GM12892 (cell line): Measurements from ENCODE around the gene RASA2. TPM values are rescaled to one million over a fixed set of nuclear protein-coding genes. Genes with fewer than 3 reads are reported as not detected.
A peak's percentile ranks its signal among the peaks of the same experiment; 100 is the strongest.

ENCODE experiments used
- DNase-seq: peaks from one replicate; pipeline ENCODE4 v3.0.0; 2011; ENCODE audit not compliant: insufficient read length
- FAIRE-seq: peaks from 2 replicates; lab custom pipeline; 2011; peaks lifted over from hg19 to GRCh38; lab: Jason Lieb, UNC
- POLR2A ChIP-seq: IDR thresholded peaks from 2 replicates; pipeline ENCODE4 v1.6.1; 2011; ENCODE audit warnings: low read depth, low read length, control low read depth
- POLR2AphosphoS5 ChIP-seq: IDR thresholded peaks from 2 replicates; pipeline ENCODE4 v1.6.1; 2011; ENCODE audit warnings: low read depth, low read length, control low read depth
- TAF1 ChIP-seq: IDR thresholded peaks from 2 replicates; pipeline ENCODE4 v1.6.1; 2011; ENCODE audit warnings: low read depth, mild to moderate bottlenecking, control low read depth, low read length, borderline replicate concordance
- polyA plus RNA-seq: library from polyadenylated mRNA; unstranded; fragments of >200 nt; gene quantifications from one replicate; pipeline ENCODE4 v1.2.1, GENCODE V29; 2012; ENCODE audit warnings: missing spikeins, inconsistent platforms; ENCODE audit not compliant: missing spikeins

Gene RASA2
- 5.2 TPM for polyA plus RNA-seq

- DNase-seq (peak; percentile 67), FAIRE-seq (peak; percentile 65)
- no peak; the same call in 1 of the 2 replicates for TF ChIP-seq POLR2AphosphoS5
- no peak for TF ChIP-seq TAF1
- TF ChIP-seq POLR2A: peak; percentile 81; the same call in 1 of the 2 replicates
Observed at GRCh38 chr3:141486746-141487520, at the start of gene RASA2. RASA2 (plus strand) TSS chr3:141487027; CDS start chr3:141487084, 57 bp downstream.

GRCh38 chr3:141439589-141439988 lies 47.2 kb upstream of the RASA2 start:
- TF ChIP-seq TAF1 (no peak), POLR2A (no peak), POLR2AphosphoS5 (no peak)
- FAIRE-seq (no peak), DNase-seq (no peak)

GRCh38 chr3:141440942-141441341 lies 45.9 kb upstream of the RASA2 start:
- TF ChIP-seq POLR2A: no peak
- no peak for TF ChIP-seq POLR2AphosphoS5
- no peak for TF ChIP-seq TAF1
- no peak for DNase-seq
- no peak for FAIRE-seq

- FAIRE-seq (peak; percentile 72), DNase-seq (peak; percentile 50)
- TF ChIP-seq POLR2A (no peak), POLR2AphosphoS5 (no peak), TAF1 (no peak)
Observed at GRCh38 chr3:141441381-141442364, 45.2 kb upstream of the RASA2 start.

- TF ChIP-seq TAF1 (no peak), POLR2AphosphoS5 (no peak), POLR2A (no peak)
- DNase-seq (no peak), FAIRE-seq (no peak)
Observed at GRCh38 chr3:141442446-141442845, 44.4 kb upstream of the RASA2 start.

GRCh38 chr3:141442914-141443313 lies 43.9 kb upstream of the RASA2 start:
- no peak for FAIRE-seq

GRCh38 chr3:141444586-141445285 lies 42.1 kb upstream of the RASA2 start:
- no peak for DNase-seq
- no peak for FAIRE-seq
- TF ChIP-seq POLR2AphosphoS5: no peak
- no peak for TF ChIP-seq TAF1
- TF ChIP-seq POLR2A: no peak

More at GRCh38 chr3:141442914-141443313, 43.9 kb upstream of the RASA2 start:
- no peak for DNase-seq
- TF ChIP-seq POLR2A: no peak

GRCh38 chr3:141445990-141446389 lies 40.8 kb upstream of the RASA2 start:
- DNase-seq (no peak), FAIRE-seq (no peak)
- TF ChIP-seq POLR2A: no peak
- TF ChIP-seq POLR2AphosphoS5: no peak
- no peak for TF ChIP-seq TAF1

- TF ChIP-seq POLR2AphosphoS5 (no peak), TAF1 (no peak), POLR2A (no peak)
- DNase-seq (no peak), FAIRE-seq (no peak)
Observed at GRCh38 chr3:141446737-141447136, 40.1 kb upstream of the RASA2 start.

GRCh38 chr3:141447383-141447782 lies 39.4 kb upstream of the RASA2 start:
- DNase-seq (no peak), FAIRE-seq (no peak)
- TF ChIP-seq TAF1 (no peak), POLR2AphosphoS5 (no peak), POLR2A (no peak)

GRCh38 chr3:141448606-141449220 lies 38.1 kb upstream of the RASA2 start:
- FAIRE-seq (no peak), DNase-seq (no peak)
- no peak for TF ChIP-seq POLR2A
- TF ChIP-seq TAF1: no peak
- no peak for TF ChIP-seq POLR2AphosphoS5
